ENCODE data around the gene NME7. TPM values are rescaled to one million over a fixed set of nuclear protein-coding genes. Genes with fewer than 3 reads are reported as not detected.

NME7 gene
- total and polyA plus RNA-seq, 4 donors: 7.8 to 26.5 (median 9.4) TPM

- DNase-seq (ENCODE audit: low spot score): no peak
- H3K4me1 ChIP-seq (ENCODE audit: control insufficient read depth in 4 of 4, insufficient read depth in 4 of 4, low read length in 3 of 4): peaks cover 0 to 3% (median 0%) of the 10 kb centered on the region in 4 donors
- H3K27ac ChIP-seq (ENCODE audit: low read depth in 1 of 2, low read length in 2 of 2): no peak overlapping the region
- H3K4me3 ChIP-seq (ENCODE audit: low read depth in 1 of 3, low read length in 3 of 3): no peak overlapping the region
- no peak for TF ChIP-seq HNF4G (IDR thresholded peaks at IDR 0.05)
- no peak for TF ChIP-seq SP1 (IDR thresholded peaks at IDR 0.05)
- no peak for TF ChIP-seq EGR1 (IDR thresholded peaks at IDR 0.05; ENCODE audit: low read depth in 2 of 2)
- TF ChIP-seq JUND (IDR thresholded peaks at IDR 0.05): no peak
- TF ChIP-seq REST (IDR thresholded peaks at IDR 0.05): no peak
- no peak for TF ChIP-seq NR2F2 (IDR thresholded peaks at IDR 0.05)
- no peak for TF ChIP-seq RAD21 (IDR thresholded peaks at IDR 0.05)
- no peak for TF ChIP-seq FOXA1 (IDR thresholded peaks at IDR 0.05)
- no peak for TF ChIP-seq ZBTB33 (IDR thresholded peaks at IDR 0.05)
- TF ChIP-seq HNF4A (conservative IDR thresholded peaks at IDR 0.05): no peak
- no peaks in the 10 kb centered on the region for H3K27me3 ChIP-seq (ENCODE audit: control insufficient read depth in 4 of 4, insufficient read depth in 4 of 4, low read length in 3 of 4)
- H3K9ac ChIP-seq (ENCODE audit: low read depth in 1 of 2, low read length in 2 of 2): no peak overlapping the region
- H3K9me3 ChIP-seq (ENCODE audit: control insufficient read depth in 4 of 4, low read length in 3 of 4): no peaks in the 10 kb centered on the region
- H3K36me3 ChIP-seq (ENCODE audit: control insufficient read depth in 4 of 4, insufficient read depth in 3 of 4, low read depth in 1 of 4, low read length in 3 of 4): no peaks in the 10 kb centered on the region
- 94% methylated on average over 1 of the region's 1 CpG for WGBS
These were observed 42.5 kb downstream of the NME7 start for GRCh38 chr1:169325117-169325516.

GRCh38 chr1:169322138-169322537 lies 45.5 kb downstream of the NME7 start:
- no peak for TF ChIP-seq GABPA (IDR thresholded peaks at IDR 0.05 in 1 of 2, conservative IDR thresholded peaks at IDR 0.05 in 1 of 2)
- no peak for TF ChIP-seq CTCF (IDR thresholded peaks at IDR 0.05; ENCODE audit: low read depth, low read length, missing input control)
- no peak for TF ChIP-seq HNF4A (conservative IDR thresholded peaks at IDR 0.05)
- no peak for TF ChIP-seq HNF4G (IDR thresholded peaks at IDR 0.05)
- TF ChIP-seq RAD21 (IDR thresholded peaks at IDR 0.05): no peak
- no peak for TF ChIP-seq RXRA (IDR thresholded peaks at IDR 0.05)
- TF ChIP-seq TAF1 (conservative IDR thresholded peaks at IDR 0.05): no peak
- TF ChIP-seq FOXA2 (IDR thresholded peaks at IDR 0.05): no peak
- no peak for TF ChIP-seq SP1 (IDR thresholded peaks at IDR 0.05)
- peaks cover 0 to 3% (median 0%) of the 10 kb centered on the region in 4 donors for H3K4me1 ChIP-seq (ENCODE audit: control insufficient read depth in 4 of 4, insufficient read depth in 4 of 4, low read length in 3 of 4)
- no peak for DNase-seq (ENCODE audit: low spot score)
- H3K4me3 ChIP-seq (ENCODE audit: low read depth in 1 of 3, low read length in 3 of 3): no peak overlapping the region
- H3K27ac ChIP-seq (ENCODE audit: low read depth in 1 of 2, low read length in 2 of 2): no peak overlapping the region
- H3K9ac ChIP-seq (ENCODE audit: low read depth in 1 of 2, low read length in 2 of 2): no peak overlapping the region
- H3K27me3 ChIP-seq (ENCODE audit: control insufficient read depth in 4 of 4, insufficient read depth in 4 of 4, low read length in 3 of 4): no peaks in the 10 kb centered on the region
- H3K36me3 ChIP-seq (ENCODE audit: control insufficient read depth in 4 of 4, insufficient read depth in 3 of 4, low read depth in 1 of 4, low read length in 3 of 4): no peaks in the 10 kb centered on the region
- 98% methylated on average over 3 of the region's 3 CpGs for WGBS
- no peaks in the 10 kb centered on the region for H3K9me3 ChIP-seq (ENCODE audit: control insufficient read depth in 4 of 4, low read length in 3 of 4)

Data from liver (tissue), 9 donors.